Measurements from ENCODE around the gene ANKRD34A.

The ANKRD34A gene

DNA sequence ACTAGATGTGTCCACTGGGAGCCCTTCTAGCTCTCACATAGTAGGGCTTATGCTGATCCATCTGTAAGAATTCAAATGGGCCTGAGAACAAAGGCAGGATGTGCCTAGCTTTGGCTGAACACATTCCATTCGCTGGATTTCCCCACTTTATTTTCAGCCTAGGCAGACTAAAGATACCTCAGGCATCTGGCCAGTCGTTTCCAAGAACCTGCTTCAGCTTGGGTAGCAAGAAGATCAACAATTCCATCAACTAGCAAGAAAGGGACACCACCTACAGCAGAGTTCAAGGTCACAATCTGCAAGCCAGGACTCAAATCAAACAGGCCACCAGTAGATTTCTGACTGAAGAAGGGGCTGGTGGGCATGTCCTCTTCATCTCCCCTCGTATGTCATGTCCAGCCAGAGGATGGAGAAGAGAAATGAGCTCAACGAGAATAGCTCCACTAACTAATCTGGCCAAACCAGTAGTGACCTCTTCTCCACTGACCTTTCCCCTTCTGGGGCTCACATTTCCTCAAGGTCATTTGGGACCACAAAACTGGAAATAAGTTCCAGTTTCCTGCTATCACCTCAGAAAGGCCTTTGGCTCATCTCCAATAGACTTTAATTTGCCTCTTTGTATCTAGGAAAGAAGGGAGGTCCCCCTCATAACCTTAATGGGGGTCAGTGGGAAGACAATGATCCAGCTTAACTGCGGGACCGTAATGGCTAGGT, 17.8 kb upstream of the ANKRD34A start:
- H3K27ac ChIP-seq (ENCODE audit: low read depth, low read length) = peak overlapping the region; percentile 98
- peak overlapping the region in 1 of 5 donors; percentile 32 for H3K4me3 ChIP-seq (ENCODE audit: low read depth in 1 of 5, low read length in 5 of 5)
- H3K4me1 ChIP-seq (ENCODE audit: control insufficient read depth in 5 of 5, insufficient read depth in 5 of 5, low read length in 5 of 5) = peaks cover 28 to 93% (median 90%) of the 10 kb centered on the region in 5 donors
- no peaks in the 10 kb centered on the region for H3K27me3 ChIP-seq (ENCODE audit: control insufficient read depth in 5 of 5, insufficient read depth in 4 of 5, low read length in 5 of 5)
- no peaks in the 10 kb centered on the region for H3K9me3 ChIP-seq (ENCODE audit: control insufficient read depth in 5 of 5, low read length in 5 of 5)
- H3K9ac ChIP-seq (ENCODE audit: low read length in 5 of 5) = peak overlapping the region in 2 of 5 donors; percentile 28 to 68
- no peaks in the 10 kb centered on the region for H3K36me3 ChIP-seq (ENCODE audit: control insufficient read depth in 5 of 5, insufficient read depth in 5 of 5, low read length in 5 of 5)

DNA sequence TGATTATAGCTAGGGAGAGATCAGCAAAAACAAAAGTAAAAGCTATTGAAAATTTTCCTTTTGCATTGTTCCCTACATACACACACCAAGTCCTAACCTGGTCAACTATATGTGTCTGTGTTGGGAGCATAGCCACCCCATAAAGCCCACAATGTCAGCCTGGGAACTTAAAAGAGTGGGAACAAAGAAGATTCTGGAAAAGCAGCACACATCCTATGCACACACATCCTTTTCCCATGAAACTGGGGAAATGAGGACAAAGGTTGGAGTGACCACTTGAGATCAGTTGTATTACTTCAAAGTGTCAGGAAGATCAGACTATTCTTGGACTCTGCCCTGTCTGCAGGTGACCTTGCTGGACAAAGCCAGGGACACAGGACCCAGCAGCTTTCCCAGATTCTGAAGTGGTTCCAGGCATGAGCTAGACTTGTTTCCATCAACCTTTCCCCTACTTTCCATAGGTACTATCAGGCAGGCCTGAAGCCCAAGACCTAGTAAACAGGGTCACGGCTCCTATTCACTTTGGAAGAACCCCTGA, 16.2 kb upstream of the ANKRD34A start:
- Histone ChIP-seq H3K4me1 (ENCODE audit: control insufficient read depth in 5 of 5, insufficient read depth in 5 of 5, low read length in 5 of 5) (peaks cover 23 to 82% (median 79%) of the 10 kb centered on the region in 5 donors), H3K9ac (ENCODE audit: low read length in 5 of 5) (peak overlapping the region; percentile 21 to 94 (median 52)), H3K9me3 (ENCODE audit: control insufficient read depth in 5 of 5, low read length in 5 of 5) (no peaks in the 10 kb centered on the region), H3K36me3 (ENCODE audit: control insufficient read depth in 5 of 5, insufficient read depth in 5 of 5, low read length in 5 of 5) (no peaks in the 10 kb centered on the region), H3K27me3 (ENCODE audit: control insufficient read depth in 5 of 5, insufficient read depth in 4 of 5, low read length in 5 of 5) (no peaks in the 10 kb centered on the region), H3K27ac (ENCODE audit: low read depth, low read length) (peak overlapping the region; percentile 98), H3K4me3 (ENCODE audit: low read depth in 1 of 5, low read length in 5 of 5) (peak overlapping the region in 4 of 5 donors; percentile 15 to 43 (median 34))

DNA sequence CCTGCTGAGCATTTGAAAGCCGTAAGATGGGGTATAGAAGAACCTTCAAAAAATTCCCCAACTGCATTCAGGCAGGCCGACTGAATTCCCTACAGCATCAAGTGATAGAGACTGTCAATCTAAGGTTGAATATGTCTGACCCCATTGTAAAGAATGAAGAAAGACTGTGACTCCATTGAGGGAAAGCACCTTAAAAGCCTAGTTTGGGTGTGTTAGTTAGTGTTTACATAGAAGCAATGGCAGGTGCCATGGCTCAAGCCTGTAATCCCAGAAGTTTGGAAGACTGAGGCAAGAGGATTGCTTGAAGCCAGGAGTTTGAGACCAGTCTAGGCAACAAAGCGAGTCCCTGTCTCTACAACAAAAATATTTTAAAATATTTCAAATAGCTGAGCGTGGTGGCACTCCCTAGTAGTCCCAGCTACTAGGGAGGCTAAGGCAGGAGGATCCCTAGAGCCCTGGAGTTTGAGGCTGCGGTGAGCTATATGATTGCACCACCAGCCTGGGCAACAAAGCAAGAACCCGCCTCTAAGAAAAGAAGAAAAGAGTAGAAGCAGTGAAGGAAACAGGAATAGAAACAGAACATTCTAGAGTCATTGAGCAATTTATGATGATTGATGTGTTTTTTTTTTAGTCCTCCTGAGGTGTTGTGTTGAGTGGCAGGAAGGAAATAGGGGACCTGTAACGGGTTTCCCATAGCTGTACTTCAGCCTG, 15.5 kb upstream of the ANKRD34A start:
- H3K36me3 ChIP-seq (ENCODE audit: control insufficient read depth in 5 of 5, insufficient read depth in 5 of 5, low read length in 5 of 5) = peaks cover 0 to 4% (median 0%) of the 10 kb centered on the region in 5 donors
- no peaks in the 10 kb centered on the region for H3K9me3 ChIP-seq (ENCODE audit: control insufficient read depth in 5 of 5, low read length in 5 of 5)
- H3K27me3 ChIP-seq (ENCODE audit: control insufficient read depth in 5 of 5, insufficient read depth in 4 of 5, low read length in 5 of 5) = no peaks in the 10 kb centered on the region
- H3K9ac ChIP-seq (ENCODE audit: low read length in 5 of 5) = peak overlapping the region; percentile 21 to 94 (median 52)
- H3K27ac ChIP-seq (ENCODE audit: low read depth, low read length) = peak overlapping the region; percentile 98
- peaks cover 23 to 79% (median 73%) of the 10 kb centered on the region in 5 donors for H3K4me1 ChIP-seq (ENCODE audit: control insufficient read depth in 5 of 5, insufficient read depth in 5 of 5, low read length in 5 of 5)
- H3K4me3 ChIP-seq (ENCODE audit: low read depth in 1 of 5, low read length in 5 of 5) = peak overlapping the region in 4 of 5 donors; percentile 15 to 45 (median 37)

DNA sequence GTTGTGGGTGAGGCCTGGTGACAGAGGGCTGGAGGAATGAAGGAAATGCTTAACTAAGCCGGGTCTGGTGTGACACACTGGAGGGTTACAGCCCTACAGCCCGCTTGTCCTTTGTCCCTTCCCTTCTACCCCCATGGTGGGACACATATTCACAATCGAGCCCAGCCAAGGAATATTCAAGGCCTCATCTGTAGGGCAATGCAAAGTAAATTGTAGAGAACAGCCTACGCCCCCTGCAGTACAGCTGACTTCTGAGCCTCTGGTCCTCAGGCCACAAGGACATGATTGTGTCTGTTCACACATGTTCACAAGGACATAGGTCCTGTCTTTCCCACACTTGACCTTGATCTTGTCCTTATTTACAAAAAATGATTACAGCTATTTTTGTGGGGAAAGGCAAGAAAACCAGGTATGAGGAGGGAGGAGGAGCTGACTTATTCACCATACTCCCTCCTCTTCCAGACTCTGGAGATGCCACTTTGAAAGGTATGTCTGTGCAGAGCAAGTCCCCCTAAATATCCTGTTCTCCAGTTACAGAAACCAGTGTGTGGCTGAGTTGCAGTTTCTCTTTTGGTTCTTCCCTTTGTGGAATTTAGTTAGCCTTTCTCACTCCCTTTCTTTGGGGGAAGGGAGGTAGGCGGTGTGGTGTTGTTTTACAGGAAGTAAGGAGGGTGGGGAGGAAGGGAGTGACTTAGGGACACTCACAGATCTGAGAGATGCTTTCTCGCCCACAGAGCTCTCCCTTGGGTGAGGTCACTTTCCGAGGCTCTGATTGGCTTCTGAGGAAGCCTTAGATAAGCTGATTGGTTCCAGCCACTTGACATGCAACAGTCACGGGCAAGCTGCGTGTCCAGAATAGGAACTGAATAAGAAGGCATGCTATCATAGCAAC, 14.7 kb upstream of the ANKRD34A start:
- H3K36me3 ChIP-seq (ENCODE audit: control insufficient read depth in 5 of 5, insufficient read depth in 5 of 5, low read length in 5 of 5) = peaks cover 0 to 5% (median 0%) of the 10 kb centered on the region in 5 donors
- H3K4me3 ChIP-seq (ENCODE audit: low read depth in 1 of 5, low read length in 5 of 5) = peak overlapping the region; percentile 30 to 61 (median 49)
- no peaks in the 10 kb centered on the region for H3K27me3 ChIP-seq (ENCODE audit: control insufficient read depth in 5 of 5, insufficient read depth in 4 of 5, low read length in 5 of 5)
- no peaks in the 10 kb centered on the region for H3K9me3 ChIP-seq (ENCODE audit: control insufficient read depth in 5 of 5, low read length in 5 of 5)
- peaks cover 23 to 73% (median 66%) of the 10 kb centered on the region in 5 donors for H3K4me1 ChIP-seq (ENCODE audit: control insufficient read depth in 5 of 5, insufficient read depth in 5 of 5, low read length in 5 of 5)
- H3K9ac ChIP-seq (ENCODE audit: low read length in 5 of 5) = peak overlapping the region; percentile 52 to 94 (median 74)
- H3K27ac ChIP-seq (ENCODE audit: low read depth, low read length) = peak overlapping the region; percentile 98

DNA sequence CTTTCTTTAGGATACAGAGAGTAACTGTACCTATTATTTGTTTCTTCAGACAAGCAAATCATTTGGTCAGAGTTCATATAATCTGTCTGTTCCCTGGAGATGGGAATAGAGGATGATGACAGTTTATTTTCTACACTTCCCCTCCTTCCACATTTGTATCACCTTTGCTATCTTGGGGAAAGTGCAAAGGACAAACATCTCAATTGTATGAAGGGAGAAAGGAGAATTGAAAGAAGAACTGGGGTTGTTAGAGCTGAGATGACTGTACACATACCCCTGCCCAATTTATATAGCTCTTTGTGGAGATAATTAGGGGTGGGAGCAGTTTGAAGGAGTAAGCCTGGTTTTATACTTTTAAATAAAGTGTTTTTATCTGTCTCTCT, 14.1 kb upstream of the ANKRD34A start:
- peak overlapping the region; percentile 33 to 94 (median 74) for H3K9ac ChIP-seq (ENCODE audit: low read length in 5 of 5)
- peak overlapping the region in 4 of 5 donors; percentile 30 to 61 (median 46) for H3K4me3 ChIP-seq (ENCODE audit: low read depth in 1 of 5, low read length in 5 of 5)
- H3K36me3 ChIP-seq (ENCODE audit: control insufficient read depth in 5 of 5, insufficient read depth in 5 of 5, low read length in 5 of 5) = peaks cover 0 to 5% (median 0%) of the 10 kb centered on the region in 5 donors
- peak overlapping the region; percentile 98 for H3K27ac ChIP-seq (ENCODE audit: low read depth, low read length)
- H3K9me3 ChIP-seq (ENCODE audit: control insufficient read depth in 5 of 5, low read length in 5 of 5) = no peaks in the 10 kb centered on the region
- peaks cover 20 to 66% (median 60%) of the 10 kb centered on the region in 5 donors for H3K4me1 ChIP-seq (ENCODE audit: control insufficient read depth in 5 of 5, insufficient read depth in 5 of 5, low read length in 5 of 5)
- H3K27me3 ChIP-seq (ENCODE audit: control insufficient read depth in 5 of 5, insufficient read depth in 4 of 5, low read length in 5 of 5) = no peaks in the 10 kb centered on the region

DNA sequence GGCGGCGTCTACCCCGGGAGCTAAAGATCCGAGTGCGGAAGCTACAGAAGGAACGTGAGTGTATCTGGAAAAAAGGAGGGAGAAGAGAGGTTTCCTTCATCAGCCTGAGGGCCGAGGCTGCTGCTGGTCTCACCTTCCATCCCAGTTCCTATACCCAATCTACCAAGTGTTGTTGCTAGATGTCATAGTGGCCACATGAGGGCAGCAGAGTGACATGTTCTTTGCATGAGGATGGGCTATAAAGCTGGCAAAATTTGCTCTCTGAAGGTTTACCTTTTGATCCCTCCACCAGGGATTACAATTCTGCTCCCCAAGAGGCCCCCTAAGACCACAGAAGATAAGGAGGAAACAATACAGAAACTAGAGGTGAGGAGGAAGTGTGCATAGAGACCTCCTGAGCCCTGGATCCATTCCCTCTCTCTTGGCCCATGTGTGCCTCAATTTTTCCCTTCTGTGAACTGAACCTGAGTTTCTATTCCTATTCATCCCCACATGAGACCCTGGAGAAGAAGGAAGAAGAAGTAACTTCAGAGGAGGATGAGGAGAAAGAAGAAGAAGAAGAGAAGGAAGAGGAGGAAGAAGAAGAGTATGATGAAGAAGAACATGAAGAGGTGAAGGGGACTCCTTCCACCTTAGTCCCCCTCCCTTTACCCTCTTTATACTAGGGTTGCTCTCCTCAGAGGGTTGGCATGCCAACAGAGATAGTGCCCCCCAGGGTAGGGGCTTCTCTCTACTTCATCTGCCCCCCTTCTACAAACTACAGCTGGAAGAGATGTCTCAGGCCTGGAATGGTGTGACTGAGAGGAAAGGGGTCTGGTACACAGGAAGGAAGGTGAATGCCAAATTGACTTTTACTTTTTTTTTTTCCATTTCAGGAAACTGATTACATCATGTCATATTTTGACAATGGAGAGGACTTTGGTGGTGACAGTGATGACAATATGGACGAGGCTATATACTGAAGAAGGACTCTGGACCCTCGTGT, 13.4 kb upstream of the ANKRD34A start:
- H3K27ac ChIP-seq (ENCODE audit: low read depth, low read length) = peak overlapping the region; percentile 98
- peak overlapping the region; percentile 33 to 94 (median 74) for H3K9ac ChIP-seq (ENCODE audit: low read length in 5 of 5)
- peaks cover 0 to 5% (median 0%) of the 10 kb centered on the region in 5 donors for H3K36me3 ChIP-seq (ENCODE audit: control insufficient read depth in 5 of 5, insufficient read depth in 5 of 5, low read length in 5 of 5)
- peaks cover 20 to 61% (median 55%) of the 10 kb centered on the region in 5 donors for H3K4me1 ChIP-seq (ENCODE audit: control insufficient read depth in 5 of 5, insufficient read depth in 5 of 5, low read length in 5 of 5)
- peak overlapping the region in 2 of 5 donors; percentile 2 to 7 for H3K4me3 ChIP-seq (ENCODE audit: low read depth in 1 of 5, low read length in 5 of 5)
- H3K27me3 ChIP-seq (ENCODE audit: control insufficient read depth in 5 of 5, insufficient read depth in 4 of 5, low read length in 5 of 5) = no peaks in the 10 kb centered on the region
- H3K9me3 ChIP-seq (ENCODE audit: control insufficient read depth in 5 of 5, low read length in 5 of 5) = no peaks in the 10 kb centered on the region

DNA sequence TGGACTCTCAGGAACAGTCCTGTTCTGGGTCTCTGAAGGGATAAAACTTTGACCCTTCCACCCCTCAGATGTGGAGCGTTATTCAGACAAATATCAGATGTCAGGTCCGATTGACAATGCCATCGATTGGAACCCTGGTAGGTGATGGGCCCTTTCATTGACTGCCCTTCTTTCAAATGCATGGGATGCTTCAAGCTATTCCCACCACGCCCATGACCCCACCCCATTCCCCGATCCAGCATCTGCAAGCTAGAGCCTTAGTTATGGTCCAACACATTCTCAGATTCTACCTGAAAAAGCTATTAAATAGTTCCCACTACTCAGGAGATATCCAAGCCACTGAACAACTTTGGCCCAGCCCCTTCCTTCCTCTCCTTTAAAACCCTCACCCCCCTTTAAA, 12.6 kb upstream of the ANKRD34A start:
- no peak overlapping the region for H3K4me3 ChIP-seq (ENCODE audit: low read depth in 1 of 5, low read length in 5 of 5)
- peak overlapping the region in 1 of 5 donors; percentile 69 for H3K9ac ChIP-seq (ENCODE audit: low read length in 5 of 5)

DNA sequence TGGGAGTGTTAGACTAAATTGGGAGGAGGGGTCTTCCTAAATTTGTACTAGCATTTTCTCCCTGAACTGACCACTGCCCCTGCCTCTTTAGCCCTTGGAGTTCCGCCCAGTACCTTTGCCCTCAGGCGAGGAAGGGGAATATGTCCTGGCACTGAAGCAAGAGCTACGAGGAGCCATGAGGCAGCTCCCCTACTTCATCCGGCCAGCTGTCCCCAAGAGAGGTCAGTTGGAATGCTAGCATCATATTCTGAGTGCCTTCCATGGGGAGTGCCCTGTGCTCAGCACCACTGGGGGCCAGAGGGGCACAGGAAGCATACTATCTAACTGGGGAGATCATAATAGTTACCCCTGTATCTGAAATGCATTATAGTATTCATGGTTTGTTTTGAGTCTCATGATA, 10.8 kb upstream of the ANKRD34A start:
- Histone ChIP-seq H3K27me3 (ENCODE audit: control insufficient read depth in 5 of 5, insufficient read depth in 4 of 5, low read length in 5 of 5) (no peaks in the 10 kb centered on the region), H3K9ac (ENCODE audit: low read length in 5 of 5) (no peak overlapping the region), H3K9me3 (ENCODE audit: control insufficient read depth in 5 of 5, low read length in 5 of 5) (no peaks in the 10 kb centered on the region), H3K27ac (ENCODE audit: low read depth, low read length) (no peak overlapping the region), H3K4me1 (ENCODE audit: control insufficient read depth in 5 of 5, insufficient read depth in 5 of 5, low read length in 5 of 5) (peaks cover 15 to 39% (median 35%) of the 10 kb centered on the region in 5 donors), H3K4me3 (ENCODE audit: low read depth in 1 of 5, low read length in 5 of 5) (no peak overlapping the region), H3K36me3 (ENCODE audit: control insufficient read depth in 5 of 5, insufficient read depth in 5 of 5, low read length in 5 of 5) (peaks cover 0 to 5% (median 0%) of the 10 kb centered on the region in 5 donors)

More for the DNA sequence above, 12.6 kb upstream of the ANKRD34A start:
- Histone ChIP-seq H3K9me3 (ENCODE audit: control insufficient read depth in 5 of 5, low read length in 5 of 5) (no peaks in the 10 kb centered on the region), H3K36me3 (ENCODE audit: control insufficient read depth in 5 of 5, insufficient read depth in 5 of 5, low read length in 5 of 5) (peaks cover 0 to 5% (median 0%) of the 10 kb centered on the region in 5 donors), H3K27me3 (ENCODE audit: control insufficient read depth in 5 of 5, insufficient read depth in 4 of 5, low read length in 5 of 5) (no peaks in the 10 kb centered on the region), H3K4me1 (ENCODE audit: control insufficient read depth in 5 of 5, insufficient read depth in 5 of 5, low read length in 5 of 5) (peaks cover 20 to 57% (median 49%) of the 10 kb centered on the region in 5 donors), H3K27ac (ENCODE audit: low read depth, low read length) (no peak overlapping the region)

All from subcutaneous abdominal adipose tissue (tissue), 5 donors.